WTC11 (cell line): ENCODE measurements around the gene ASB13.

ENCODE experiments used
- ATF3 ChIP-seq: sonication (generic); formaldehyde crosslinking; conservative IDR thresholded peaks from 2 replicates; pipeline ENCODE4 v1.8.1; 2022; ENCODE audit warnings: mild to moderate bottlenecking, missing genetic modification reagents
- CTCF ChIP-seq: fragments of 200-600 bp; IDR thresholded peaks from 2 replicates; pipeline ENCODE4 v1.8.0; 2022; ENCODE audit warnings: antibody characterized with exemption
- E2F4 ChIP-seq: sonication (generic); formaldehyde crosslinking; IDR thresholded peaks from 2 replicates; pipeline ENCODE4 v1.8.1; 2022; ENCODE audit warnings: low read depth, mild to moderate bottlenecking, moderate library complexity, missing genetic modification reagents, borderline replicate concordance
- HMGXB4 ChIP-seq: sonication (generic); formaldehyde crosslinking; IDR thresholded peaks from 2 replicates; pipeline ENCODE4 v1.8.1; 2023; ENCODE audit warnings: mild to moderate bottlenecking, moderate library complexity, missing genetic modification reagents
- IRF1 ChIP-seq: sonication (generic); formaldehyde crosslinking; IDR thresholded peaks from 2 replicates; pipeline ENCODE4 v1.8.0; 2023; ENCODE audit warnings: missing genetic modification reagents
- JUN ChIP-seq: sonication (generic); formaldehyde crosslinking; IDR thresholded peaks from 2 replicates; pipeline ENCODE4 v1.8.0; 2023; ENCODE audit warnings: mild to moderate bottlenecking, missing genetic modification reagents
- NR2C2 ChIP-seq: sonication (generic); formaldehyde crosslinking; IDR thresholded peaks from 2 replicates; pipeline ENCODE4 v1.8.0; 2022; ENCODE audit warnings: mild to moderate bottlenecking, missing genetic modification reagents
- ZBTB43 ChIP-seq: sonication (generic); formaldehyde crosslinking; IDR thresholded peaks from 2 replicates; pipeline ENCODE4 v1.8.1; 2023; ENCODE audit warnings: mild to moderate bottlenecking, missing genetic modification reagents
- ZNF138 ChIP-seq: sonication (generic); formaldehyde crosslinking; conservative IDR thresholded peaks from 2 replicates; pipeline ENCODE4 v1.8.1; 2022; ENCODE audit warnings: mild to moderate bottlenecking, moderate library complexity, missing genetic modification reagents
- ZNF263 ChIP-seq: sonication (generic); formaldehyde crosslinking; IDR thresholded peaks from 2 replicates; pipeline ENCODE4 v1.8.1; 2022; ENCODE audit warnings: low read depth, mild to moderate bottlenecking, moderate library complexity, missing genetic modification reagents

GRCh38 chr10:5679606-5680005 is 13.2 kb upstream of the ASB13 start:
- no peak for TF ChIP-seq CTCF
- TF ChIP-seq IRF1 = no peak
- TF ChIP-seq ATF3 = no peak
- TF ChIP-seq ZBTB43 = no peak
- no peak for TF ChIP-seq HMGXB4
- no peak for TF ChIP-seq ZNF263
- TF ChIP-seq E2F4 (CRISPR knock-in tag) = no peak
- no peak for TF ChIP-seq NR2C2
- no peak for TF ChIP-seq JUN (CRISPR knock-in tag)
- TF ChIP-seq ZNF138 (CRISPR knock-in tag) = no peak
